HL-60 (cell line): Measurements from ENCODE around the gene AQP12A.
"Not testable (repeated sequence)": the region's sequence is repeated elsewhere in the genome, so short reads cannot be mapped to it uniquely, and the experiment has no call there.

Source experiments
- DNase-seq, 2 experiments: peaks; one replicate each; pipeline ENCODE4 v3.0.0-alpha.2; 2010 to 2020; ENCODE audit warnings: low read depth in 1 of 2, low spot score in 1 of 2
- H3K27ac ChIP-seq: fragments of 250-450 bp; sonication (Bioruptor Pico); replicated peaks from 2 replicates; pipeline ENCODE4 v1.5.1; 2020; ENCODE audit warnings: mild to moderate bottlenecking, moderate library complexity
- H3K27me3 ChIP-seq: fragments of 250-450 bp; sonication (Bioruptor Pico); 2 replicates; pipeline ENCODE4 v1.5.1; 2021; ENCODE audit warnings: mild to moderate bottlenecking, moderate library complexity; ENCODE audit not compliant: insufficient read depth, poor library complexity, severe bottlenecking
- H3K4me3 ChIP-seq: replicated peaks from 2 replicates; pipeline ENCODE4 v1.5.1; 2011; ENCODE audit warnings: mild to moderate bottlenecking, control low read depth, low read length; ENCODE audit not compliant: insufficient read depth
- CTCF ChIP-seq: IDR thresholded peaks from one replicate; pipeline ENCODE4 v1.5.1; 2011; ENCODE audit warnings: low read length, control low read depth, inconsistent platforms; ENCODE audit not compliant: insufficient read depth
- GABPA ChIP-seq: IDR thresholded peaks from 2 replicates; pipeline ENCODE4 v1.6.1; 2012; ENCODE audit warnings: low read depth
- POLR2AphosphoS5 ChIP-seq: IDR thresholded peaks from 2 replicates; pipeline ENCODE4 v1.6.1; 2012; ENCODE audit warnings: low read depth
- REST ChIP-seq: IDR thresholded peaks from 2 replicates; pipeline ENCODE4 v1.6.1; 2012; ENCODE audit warnings: low read depth; ENCODE audit not compliant: insufficient replicate concordance
- SPI1 ChIP-seq: IDR thresholded peaks from 2 replicates; pipeline ENCODE4 v1.6.1; 2012; ENCODE audit warnings: low read depth, mild to moderate bottlenecking, borderline replicate concordance
- long read RNA-seq: library from polyadenylated mRNA; unstranded; transcript quantifications from one replicate; pipeline ENCODE4 v2.0.0, GENCODE V29; 2020

Gene AQP12A
- long read RNA-seq, result 0 reads

GRCh38 chr2:240691631-240692420 is at the start of gene AQP12A:
Gene AQP12A (plus strand): TSS chr2:240691866. CDS start chr2:240691914, 48 bp downstream.
- not testable (repeated sequence) for H3K27ac ChIP-seq, H3K4me3 ChIP-seq, H3K27me3 ChIP-seq, DNase-seq

GRCh38 chr2:240642061-240642805 is 49.4 kb upstream of the AQP12A start:
- H3K27me3 ChIP-seq, result peaks cover 1% of the 10 kb centered on the region
- no peak overlapping the region for H3K4me3 ChIP-seq
- DNase-seq, result no peak
- H3K27ac ChIP-seq, result no peak overlapping the region
- TF ChIP-seq GABPA (no peak), POLR2AphosphoS5 (no peak), CTCF (no peak), REST (no peak), SPI1 (no peak)

GRCh38 chr2:240642806-240643092 is 48.9 kb upstream of the AQP12A start:
- Histone ChIP-seq H3K27ac (no peak overlapping the region), H3K27me3 (peaks cover 2% of the 10 kb centered on the region), H3K4me3 (no peak overlapping the region)
- TF ChIP-seq CTCF (no peak), POLR2AphosphoS5 (no peak), REST (no peak), SPI1 (no peak), GABPA (no peak)
- DNase-seq, result no peak

- Histone ChIP-seq H3K4me3 (no peak overlapping the region), H3K27ac (no peak overlapping the region), H3K27me3 (peaks cover 2% of the 10 kb centered on the region)
- no peak for DNase-seq
- TF ChIP-seq SPI1, result no peak
Measured at GRCh38 chr2:240643093-240643810, 48.4 kb upstream of the AQP12A start.
